ENCODE data around the gene VLDLR.

DNA sequence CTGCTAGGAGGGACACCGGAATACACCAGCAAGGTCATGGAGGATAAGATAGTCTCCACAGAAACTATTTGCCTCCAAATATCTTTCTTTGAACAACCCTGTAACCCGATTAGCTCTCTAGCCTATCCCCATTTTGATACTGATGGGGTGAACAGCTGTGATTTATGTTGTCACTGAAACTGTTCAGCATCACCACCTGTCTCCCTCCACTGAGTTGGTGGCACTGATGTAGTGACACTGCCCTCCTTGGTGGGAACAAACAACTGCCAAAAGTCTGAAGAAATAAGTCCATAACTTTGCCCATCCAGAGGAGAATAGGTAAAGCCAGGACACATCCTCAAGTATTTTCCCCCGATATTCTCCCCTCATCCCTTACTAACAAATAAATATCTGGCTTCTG, 71.5 kb downstream of the VLDLR start:
- TF ChIP-seq, protein P1, sequence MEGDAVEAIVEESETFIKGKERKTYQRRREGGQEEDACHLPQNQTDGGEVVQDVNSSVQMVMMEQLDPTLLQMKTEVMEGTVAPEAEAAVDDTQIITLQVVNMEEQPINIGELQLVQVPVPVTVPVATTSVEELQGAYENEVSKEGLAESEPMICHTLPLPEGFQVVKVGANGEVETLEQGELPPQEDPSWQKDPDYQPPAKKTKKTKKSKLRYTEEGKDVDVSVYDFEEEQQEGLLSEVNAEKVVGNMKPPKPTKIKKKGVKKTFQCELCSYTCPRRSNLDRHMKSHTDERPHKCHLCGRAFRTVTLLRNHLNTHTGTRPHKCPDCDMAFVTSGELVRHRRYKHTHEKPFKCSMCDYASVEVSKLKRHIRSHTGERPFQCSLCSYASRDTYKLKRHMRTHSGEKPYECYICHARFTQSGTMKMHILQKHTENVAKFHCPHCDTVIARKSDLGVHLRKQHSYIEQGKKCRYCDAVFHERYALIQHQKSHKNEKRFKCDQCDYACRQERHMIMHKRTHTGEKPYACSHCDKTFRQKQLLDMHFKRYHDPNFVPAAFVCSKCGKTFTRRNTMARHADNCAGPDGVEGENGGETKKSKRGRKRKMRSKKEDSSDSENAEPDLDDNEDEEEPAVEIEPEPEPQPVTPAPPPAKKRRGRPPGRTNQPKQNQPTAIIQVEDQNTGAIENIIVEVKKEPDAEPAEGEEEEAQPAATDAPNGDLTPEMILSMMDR (conservative IDR thresholded peaks at IDR 0.05; ENCODE audit: low read length) = no peak
- TF ChIP-seq EZH2phosphoT487 (IDR thresholded peaks at IDR 0.05; ENCODE audit: borderline replicate concordance, low read depth, low read length) = no peak

All from OCI-LY7 (cell line).